ENCODE data around the gene NTM.

NTM gene

DNA sequence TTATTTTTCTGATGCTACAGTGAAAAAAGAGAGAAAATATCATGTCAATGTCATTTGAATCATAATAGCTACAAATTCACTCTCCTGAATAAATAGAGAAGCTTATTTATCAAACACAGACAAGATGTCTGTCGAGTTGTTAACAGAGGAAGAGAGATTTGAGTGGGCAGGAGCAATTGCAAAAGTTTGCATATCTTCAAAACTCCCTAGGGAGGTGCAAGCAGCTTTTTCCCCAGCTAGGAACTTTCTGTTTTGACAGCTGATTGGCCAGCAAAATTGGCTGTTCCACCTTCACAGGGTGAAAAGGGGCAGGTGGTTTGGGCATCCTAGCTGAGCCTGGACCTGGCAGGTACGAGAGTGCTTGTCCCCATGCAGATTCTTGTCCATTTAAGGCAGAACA is 98.2 kb downstream of the NTM start (continued):
- TF ChIP-seq ZNF626 (tag by site-specific recombination; IDR thresholded peaks at IDR 0.05) (no peak), ZNF596 (tag by site-specific recombination; IDR thresholded peaks at IDR 0.05) (no peak), YY1 (tag by site-specific recombination; IDR thresholded peaks at IDR 0.05) (no peak), TRIM28 (IDR thresholded peaks at IDR 0.05; ENCODE audit: borderline replicate concordance, low read length) (no peak)

DNA sequence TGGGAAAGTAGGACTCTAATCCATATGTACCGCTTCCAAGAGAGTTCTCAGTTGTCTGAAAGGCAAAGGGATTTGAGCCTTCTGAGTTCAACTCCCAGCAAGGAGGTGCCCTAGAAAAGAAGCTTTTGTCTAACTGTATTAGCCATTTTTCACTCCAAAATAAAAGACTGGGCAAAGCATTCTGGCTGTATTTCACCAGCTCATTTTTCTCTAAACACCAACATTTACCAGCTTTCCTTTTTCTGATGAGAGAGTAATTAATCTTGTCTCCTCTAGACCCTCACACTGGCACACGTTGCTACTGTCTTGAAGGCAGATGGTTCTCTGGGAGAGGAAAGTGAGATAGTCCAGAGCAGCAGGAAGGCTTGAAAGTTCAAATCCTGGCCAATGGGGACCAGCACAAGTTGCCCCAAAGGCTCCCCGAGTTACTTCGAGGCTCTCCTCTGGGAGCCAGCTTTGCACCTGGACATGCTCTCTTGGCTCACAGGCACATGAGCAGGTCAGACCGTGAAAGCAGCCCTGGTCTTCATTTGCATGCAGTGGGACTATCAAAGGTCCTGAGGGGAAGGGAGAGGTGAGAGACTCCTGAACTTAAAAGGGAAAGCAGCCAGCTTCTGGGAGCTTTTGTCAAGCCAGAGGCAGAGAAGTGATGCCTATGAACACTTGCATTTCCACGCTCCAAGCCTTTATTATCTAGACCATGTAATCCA is 100.0 kb downstream of the NTM start:
- ChIA-PET CTCF (interaction anchor here (0.5 kb wide), 1 partner anchor 164 kb away, joined by 3 read pairs; no protein-coding TSS in a partner anchor), POLR2A (no interaction called here)
- TF ChIP-seq KLF8 (tag by site-specific recombination; IDR thresholded peaks at IDR 0.05) (no peak), KLF9 (tag by site-specific recombination; IDR thresholded peaks at IDR 0.05; ENCODE audit: low read depth) (no peak), ZNF394 (tag by site-specific recombination; IDR thresholded peaks at IDR 0.05; ENCODE audit: borderline replicate concordance) (no peak), KLF1 (tag by site-specific recombination; IDR thresholded peaks at IDR 0.05) (no peak), ZBTB1 (tag by site-specific recombination; IDR thresholded peaks at IDR 0.05) (no peak), OVOL3 (tag by site-specific recombination; IDR thresholded peaks at IDR 0.05) (no peak), ZNF629 (tag by site-specific recombination; IDR thresholded peaks at IDR 0.05) (no peak), ZNF23 (tag by site-specific recombination; IDR thresholded peaks at IDR 0.05; ENCODE audit: borderline replicate concordance) (no peak), ZNF324 (tag by site-specific recombination; IDR thresholded peaks at IDR 0.05) (no peak), HOXA7 (CRISPR knock-in tag; IDR thresholded peaks at IDR 0.05; ENCODE audit: borderline replicate concordance) (no peak)
- no peak overlapping the region for H3K27ac ChIP-seq (ENCODE audit: extremely low read depth, low read depth, low read length)
- H3K36me3 ChIP-seq (ENCODE audit: control insufficient read depth in 2 of 2, insufficient read depth in 1 of 2, low read length in 2 of 2) = no peaks in the 10 kb centered on the region
- H3K9me3 ChIP-seq (ENCODE audit: control insufficient read depth, insufficient read depth, low read depth, low read length) = no peaks in the 10 kb centered on the region
- no peak overlapping the region for H3K4me3 ChIP-seq (ENCODE audit: low read depth, low read length)
- peaks cover 2% of the 10 kb centered on the region; the same call in 1 of the 2 replicates for H3K4me1 ChIP-seq (ENCODE audit: control insufficient read depth, insufficient read depth, low read length)

DNA sequence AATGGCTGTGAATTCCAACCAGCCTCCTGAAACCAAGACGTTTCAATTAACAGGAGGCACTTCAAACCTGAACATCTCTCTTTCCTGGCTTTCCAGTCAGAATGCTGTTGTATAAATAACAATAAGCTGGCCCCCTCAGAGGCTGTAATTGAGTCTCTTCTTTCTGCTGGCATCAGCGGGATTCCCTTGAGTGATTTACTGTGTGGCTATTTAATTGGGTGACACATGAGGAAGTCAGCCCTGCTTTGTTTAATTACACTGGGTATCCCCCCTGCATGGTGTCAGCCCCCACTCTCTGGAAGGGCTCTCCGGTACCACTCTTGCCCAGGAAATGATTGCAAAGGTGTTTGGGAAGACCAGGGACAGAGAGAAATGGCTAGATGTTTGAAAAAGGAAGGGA is 101.6 kb downstream of the NTM start:
- ChIA-PET CTCF (interaction anchor here (0.6 kb wide), 1 partner anchor 433 kb away, joined by 4 read pairs; no protein-coding TSS in a partner anchor), POLR2A (no interaction called here)
- TF ChIP-seq, protein P1, sequence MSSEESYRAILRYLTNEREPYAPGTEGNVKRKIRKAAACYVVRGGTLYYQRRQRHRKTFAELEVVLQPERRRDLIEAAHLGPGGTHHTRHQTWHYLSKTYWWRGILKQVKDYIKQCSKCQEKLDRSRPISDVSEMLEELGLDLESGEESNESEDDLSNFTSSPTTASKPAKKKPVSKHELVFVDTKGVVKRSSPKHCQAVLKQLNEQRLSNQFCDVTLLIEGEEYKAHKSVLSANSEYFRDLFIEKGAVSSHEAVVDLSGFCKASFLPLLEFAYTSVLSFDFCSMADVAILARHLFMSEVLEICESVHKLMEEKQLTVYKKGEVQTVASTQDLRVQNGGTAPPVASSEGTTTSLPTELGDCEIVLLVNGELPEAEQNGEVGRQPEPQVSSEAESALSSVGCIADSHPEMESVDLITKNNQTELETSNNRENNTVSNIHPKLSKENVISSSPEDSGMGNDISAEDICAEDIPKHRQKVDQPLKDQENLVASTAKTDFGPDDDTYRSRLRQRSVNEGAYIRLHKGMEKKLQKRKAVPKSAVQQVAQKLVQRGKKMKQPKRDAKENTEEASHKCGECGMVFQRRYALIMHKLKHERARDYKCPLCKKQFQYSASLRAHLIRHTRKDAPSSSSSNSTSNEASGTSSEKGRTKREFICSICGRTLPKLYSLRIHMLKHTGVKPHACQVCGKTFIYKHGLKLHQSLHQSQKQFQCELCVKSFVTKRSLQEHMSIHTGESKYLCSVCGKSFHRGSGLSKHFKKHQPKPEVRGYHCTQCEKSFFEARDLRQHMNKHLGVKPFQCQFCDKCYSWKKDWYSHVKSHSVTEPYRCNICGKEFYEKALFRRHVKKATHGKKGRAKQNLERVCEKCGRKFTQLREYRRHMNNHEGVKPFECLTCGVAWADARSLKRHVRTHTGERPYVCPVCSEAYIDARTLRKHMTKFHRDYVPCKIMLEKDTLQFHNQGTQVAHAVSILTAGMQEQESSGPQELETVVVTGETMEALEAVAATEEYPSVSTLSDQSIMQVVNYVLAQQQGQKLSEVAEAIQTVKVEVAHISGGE (tag by site-specific recombination; conservative IDR thresholded peaks at IDR 0.05; ENCODE audit: low read depth) = no peak
- TF ChIP-seq ZNF76 (tag by site-specific recombination; IDR thresholded peaks at IDR 0.05; ENCODE audit: borderline replicate concordance, low read depth) (no peak), ZNF664 (tag by site-specific recombination; IDR thresholded peaks at IDR 0.05) (no peak), SETDB1 (IDR thresholded peaks at IDR 0.05; ENCODE audit: insufficient read length, low read length) (no peak), YY1 (tag by site-specific recombination; IDR thresholded peaks at IDR 0.05) (no peak), ZNF426 (tag by site-specific recombination; IDR thresholded peaks at IDR 0.05) (no peak), ZFP3 (tag by site-specific recombination; IDR thresholded peaks at IDR 0.05; ENCODE audit: low read depth) (no peak), ZNF626 (tag by site-specific recombination; IDR thresholded peaks at IDR 0.05) (no peak), TRIM28 (IDR thresholded peaks at IDR 0.05; ENCODE audit: borderline replicate concordance, low read length) (no peak)
- TF ChIP-seq, protein P2, sequence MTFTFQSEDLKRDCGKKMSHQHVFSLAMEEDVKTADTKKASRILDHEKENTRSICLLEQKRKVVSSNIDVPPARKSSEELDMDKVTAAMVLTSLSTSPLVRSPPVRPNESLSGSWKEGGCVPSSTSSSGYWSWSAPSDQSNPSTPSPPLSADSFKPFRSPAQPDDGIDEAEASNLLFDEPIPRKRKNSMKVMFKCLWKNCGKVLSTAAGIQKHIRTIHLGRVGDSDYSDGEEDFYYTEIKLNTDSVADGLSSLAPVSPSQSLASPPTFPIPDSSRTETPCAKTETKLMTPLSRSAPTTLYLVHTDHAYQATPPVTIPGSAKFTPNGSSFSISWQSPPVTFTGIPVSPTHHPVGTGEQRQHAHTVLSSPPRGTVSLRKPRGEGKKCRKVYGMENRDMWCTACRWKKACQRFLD (tag by site-specific recombination; IDR thresholded peaks at IDR 0.05) = no peak
- H3K4me1 ChIP-seq (ENCODE audit: control insufficient read depth, insufficient read depth, low read length) = peaks cover 2% of the 10 kb centered on the region; the same call in 1 of the 2 replicates
- no peak overlapping the region for H3K27ac ChIP-seq (ENCODE audit: extremely low read depth, low read depth, low read length)
- no peaks in the 10 kb centered on the region for H3K9me3 ChIP-seq (ENCODE audit: control insufficient read depth, insufficient read depth, low read depth, low read length)
- H3K4me3 ChIP-seq (ENCODE audit: low read depth, low read length) = no peak overlapping the region
- H3K36me3 ChIP-seq (ENCODE audit: control insufficient read depth in 2 of 2, insufficient read depth in 1 of 2, low read length in 2 of 2) = no peaks in the 10 kb centered on the region

Data from HEK293 (cell line).